BJ (cell line): ENCODE measurements around the gene FREY1. TPM values are rescaled to one million over a fixed set of nuclear protein-coding genes. Genes with fewer than 3 reads are reported as not detected.
A peak's percentile ranks its signal among the peaks of the same experiment; 100 is the strongest.
"Not testable (repeated sequence)": the region's sequence is repeated elsewhere in the genome, so short reads cannot be mapped to it uniquely, and the experiment has no call there.

Source experiments
- CTCF ChIA-PET: fragments of 350-600 bp; formaldehyde crosslinking; extraction: SDS; loops from one replicate; lab custom pipeline; 2021; ENCODE audit warnings: antibody characterized with exemption, inconsistent platforms; lab: Yijun Ruan, JAX
- POLR2A ChIA-PET: fragments of 300-600 bp; sonication (Branson Sonifier 250); formaldehyde crosslinking; extraction: SDS; loops from one replicate; lab custom pipeline; 2021; ENCODE audit warnings: antibody characterized with exemption; lab: Charles Lee
- DNase-seq: peaks from one replicate; pipeline ENCODE4 v3.0.0-alpha.2; 2011; ENCODE audit warnings: low read depth
- H3K27me3 ChIP-seq: 2 replicates; pipeline ENCODE4 v1.6.0; 2011; ENCODE audit warnings: low read length; ENCODE audit not compliant: control insufficient read depth, insufficient read depth
- H3K36me3 ChIP-seq: 2 replicates; pipeline ENCODE4 v1.5.1; 2011; ENCODE audit warnings: low read length; ENCODE audit not compliant: control insufficient read depth, insufficient read depth
- H3K4me3 ChIP-seq: 2 replicates; pipeline ENCODE4 v1.5.1; 2011; ENCODE audit warnings: low read depth, mild to moderate bottlenecking, control low read depth, low read length
- CTCF ChIP-seq: IDR thresholded peaks from 2 replicates; pipeline ENCODE4 v1.5.1; 2011; ENCODE audit warnings: low read depth, mild to moderate bottlenecking, control low read depth, inconsistent platforms, low read length, moderate library complexity; ENCODE audit not compliant: insufficient read depth
- polyA plus RNA-seq: library from polyadenylated mRNA; depleted of rRNA; stranded (reverse); fragments of >200 nt; gene quantifications from 2 replicates; pipeline ENCODE4 v1.2.3, GENCODE V29; 2011

The FREY1 gene
- polyA plus RNA-seq, 1 experiment, result 0.33 TPM

- ChIA-PET CTCF (no interaction called here), POLR2A (no interaction called here)
- no peak for TF ChIP-seq CTCF
Observed at GRCh38 chr11:45904309-45904915, 2.7 kb downstream of the FREY1 start.

DNA sequence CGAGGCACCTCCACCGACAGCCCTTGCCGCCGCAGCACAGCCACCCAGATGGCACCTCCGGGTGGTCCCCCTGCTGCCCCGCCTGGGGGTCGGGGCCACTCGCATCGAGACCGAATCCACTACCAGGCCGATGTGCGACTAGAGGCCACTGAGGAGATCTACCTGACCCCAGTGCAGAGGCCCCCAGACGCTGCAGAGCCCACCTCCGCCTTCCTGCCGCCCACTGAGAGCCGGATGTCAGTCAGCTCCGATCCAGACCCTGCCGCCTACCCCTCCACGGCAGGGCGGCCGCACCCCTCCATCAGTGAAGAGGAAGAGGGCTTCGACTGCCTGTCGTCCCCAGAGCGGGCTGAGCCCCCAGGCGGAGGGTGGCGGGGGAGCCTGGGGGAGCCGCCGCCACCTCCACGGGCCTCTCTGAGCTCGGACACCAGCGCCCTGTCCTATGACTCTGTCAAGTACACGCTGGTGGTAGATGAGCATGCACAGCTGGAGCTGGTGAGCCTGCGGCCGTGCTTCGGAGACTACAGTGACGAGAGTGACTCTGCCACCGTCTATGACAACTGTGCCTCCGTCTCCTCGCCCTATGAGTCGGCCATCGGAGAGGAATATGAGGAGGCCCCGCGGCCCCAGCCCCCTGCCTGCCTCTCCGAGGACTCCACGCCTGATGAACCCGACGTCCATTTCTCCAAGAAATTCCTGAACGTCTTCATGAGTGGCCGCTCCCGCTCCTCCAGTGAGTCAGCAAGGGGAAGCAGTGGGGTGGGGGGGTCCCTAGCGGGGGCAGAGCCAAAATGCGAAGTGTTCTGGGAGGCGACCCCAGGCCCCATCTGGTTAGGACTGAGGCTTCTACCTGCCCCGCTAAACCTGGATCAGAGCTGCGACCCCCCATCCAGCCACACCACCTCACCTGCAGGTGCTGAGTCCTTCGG, 4.4 kb downstream of the FREY1 start:
- ChIA-PET CTCF (interaction anchor here (0.6 kb wide), 1 partner anchor 28 kb away, joined by 3 read pairs; no protein-coding TSS in a partner anchor), POLR2A (no interaction called here)
- no peak for TF ChIP-seq CTCF

More at GRCh38 chr11:45904309-45904915, 2.7 kb downstream of the FREY1 start:
- H3K27me3 ChIP-seq, result no peaks in the 10 kb centered on the region
- H3K4me3 ChIP-seq, result no peak overlapping the region
- peaks cover 4% of the 10 kb centered on the region for H3K36me3 ChIP-seq
- no peak for DNase-seq

DNA sequence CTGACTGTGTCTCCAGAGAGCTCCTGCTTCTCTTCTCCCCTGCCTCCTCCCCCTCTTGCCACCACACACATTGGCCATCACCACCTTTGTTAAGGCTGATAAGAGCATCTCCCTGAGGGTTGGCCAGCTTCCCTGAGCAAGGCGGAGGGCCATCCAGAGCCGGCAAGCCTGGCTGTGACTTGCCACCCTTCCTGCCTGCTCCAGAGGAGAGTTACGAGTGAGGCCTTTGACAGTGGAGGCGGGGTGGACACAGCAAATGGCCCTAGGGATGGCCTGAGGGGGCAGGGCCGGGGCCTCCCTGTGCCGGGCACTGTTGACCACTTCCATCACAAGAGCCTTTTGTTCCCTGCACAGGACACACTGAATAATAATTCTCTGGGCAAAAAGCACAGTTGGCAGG, 5.4 kb downstream of the FREY1 start:
- ChIA-PET CTCF (interaction anchor here (0.6 kb wide), 1 partner anchor 562 kb away, joined by 3 read pairs; no protein-coding TSS in a partner anchor), POLR2A (interaction anchor here (0.6 kb wide), 1 partner anchor 14 kb away, joined by 3 read pairs; no protein-coding TSS in a partner anchor)
- H3K36me3 ChIP-seq, result peaks cover 4% of the 10 kb centered on the region

More for the DNA sequence above, 4.4 kb downstream of the FREY1 start:
- Histone ChIP-seq H3K4me3 (no peak overlapping the region), H3K27me3 (no peaks in the 10 kb centered on the region), H3K36me3 (peaks cover 4% of the 10 kb centered on the region)
- DNase-seq, result no peak

GRCh38 chr11:45900916-45901617, 6.0 kb downstream of the FREY1 start:
- ChIA-PET POLR2A (interaction anchor here (0.6 kb wide), 1 partner anchor 14 kb away, joined by 3 read pairs; no protein-coding TSS in a partner anchor), CTCF (interaction anchor here (0.6 to 1.3 kb wide), 3 partner anchors 29 to 561 kb away, joined by 3 to 6 read pairs (median 3); no protein-coding TSS in a partner anchor)
- DNase-seq, result no peak
- TF ChIP-seq CTCF, result no peak
- Histone ChIP-seq H3K27me3 (peaks cover 3% of the 10 kb centered on the region), H3K4me3 (peak overlapping the region; percentile 66), H3K36me3 (peaks cover 4% of the 10 kb centered on the region)

More for the DNA sequence above, 5.4 kb downstream of the FREY1 start:
- H3K4me3 ChIP-seq, result no peak overlapping the region
- no peak for DNase-seq
- peaks cover 3% of the 10 kb centered on the region for H3K27me3 ChIP-seq
- no peak for TF ChIP-seq CTCF

GRCh38 chr11:45900175-45900800, 6.8 kb downstream of the FREY1 start:
- H3K36me3 ChIP-seq, H3K27me3 ChIP-seq, POLR2A ChIA-PET, DNase-seq: not testable (repeated sequence)
- CTCF ChIA-PET, result interaction anchor here (1.1 to 1.3 kb wide), 2 partner anchors 28 to 58 kb away, joined by 3 to 6 read pairs; no protein-coding TSS in a partner anchor
- H3K4me3 ChIP-seq, result peak overlapping the region; percentile 66
